ENCODE measurements around the gene FKBP11. TPM values are rescaled to one million over a fixed set of nuclear protein-coding genes. Genes with fewer than 3 reads are reported as not detected.

Gene FKBP11
- total RNA-seq, 2 experiments from 2014 or later: 96.2 to 100 TPM

- peak; percentile 98 for TF ChIP-seq CTCF (IDR thresholded peaks at IDR 0.05)
- Mint-ChIP-seq H3K36me3 (ENCODE audit: low read depth) (no peaks in the 10 kb centered on the region), H3K27me3 (peaks cover 7% of the 10 kb centered on the region), H3K4me3 (no peak overlapping the region), H3K4me1 (ENCODE audit: low read depth) (no peaks in the 10 kb centered on the region), H3K27ac (no peak overlapping the region), H3K9me3 (no peaks in the 10 kb centered on the region)
- intact Hi-C loops (cut with micrococcal nuclease): loop anchor here (1.0 kb wide), 1 partner anchor 38 kb away; no protein-coding TSS in a partner anchor
- POLR2A ChIA-PET: interaction anchor here (1.0 to 2.5 kb wide), 5 partner anchors 8 to 38 kb away, joined by 3 to 13 read pairs (median 3); no protein-coding TSS in a partner anchor
- CTCF ChIA-PET: interaction anchor here (0.6 to 5.3 kb wide), 52 partner anchors 8 to 349 kb away, joined by 3 to 294 read pairs (median 6); partner anchors contain the start of genes ARF3, DDX23, FKBP11 and KANSL2
- peak; percentile 86 for DNase-seq
- peak; percentile 97 for ATAC-seq
These were observed 34.5 kb downstream of the FKBP11 start for GRCh38 chr12:48890657-48891418.

GRCh38 chr12:48889679-48890078 lies 35.6 kb downstream of the FKBP11 start:
- Mint-ChIP-seq H3K36me3 (ENCODE audit: low read depth) (no peaks in the 10 kb centered on the region), H3K4me3 (no peak overlapping the region), H3K27me3 (peaks cover 7% of the 10 kb centered on the region), H3K27ac (no peak overlapping the region), H3K4me1 (ENCODE audit: low read depth) (no peaks in the 10 kb centered on the region), H3K9me3 (no peaks in the 10 kb centered on the region)
- ChIA-PET CTCF (interaction anchor here (0.6 to 5.3 kb wide), 37 partner anchors 9 to 313 kb away, joined by 3 to 294 read pairs (median 8); partner anchors contain the start of genes ARF3, DDX23, FKBP11 and RND1), POLR2A (interaction anchor here (1.0 to 2.5 kb wide), 2 partner anchors 24 to 37 kb away, joined by 3 to 13 read pairs; no protein-coding TSS in a partner anchor)
- intact Hi-C loops (cut with micrococcal nuclease): no loop called here
- no peak for ATAC-seq
- TF ChIP-seq CTCF (IDR thresholded peaks at IDR 0.05): no peak
- DNase-seq: no peak

GRCh38 chr12:48883305-48884161 lies 41.8 kb downstream of the FKBP11 start:
- TF ChIP-seq CTCF (IDR thresholded peaks at IDR 0.05): no peak
- intact Hi-C loops (cut with micrococcal nuclease): no loop called here
- no peak overlapping the region for H3K4me3 Mint-ChIP-seq
- H3K27me3 Mint-ChIP-seq: peaks cover 22% of the 10 kb centered on the region
- CTCF ChIA-PET: interaction anchor here (1.0 to 4.7 kb wide), 5 partner anchors 8 to 96 kb away, joined by 3 to 39 read pairs (median 4); partner anchors contain the start of gene DDX23
- no peaks in the 10 kb centered on the region for H3K36me3 Mint-ChIP-seq (ENCODE audit: low read depth)
- H3K4me1 Mint-ChIP-seq (ENCODE audit: low read depth): no peaks in the 10 kb centered on the region
- H3K27ac Mint-ChIP-seq: no peak overlapping the region
- DNase-seq (no peak), ATAC-seq (no peak)
- no peaks in the 10 kb centered on the region for H3K9me3 Mint-ChIP-seq
- POLR2A ChIA-PET: interaction anchor here (1.1 to 1.5 kb wide), 2 partner anchors 15 to 16 kb away, joined by 3 read pairs; no protein-coding TSS in a partner anchor

GRCh38 chr12:48882972-48883304 lies 42.4 kb downstream of the FKBP11 start:
- intact Hi-C loops (cut with micrococcal nuclease): no loop called here
- CTCF ChIA-PET: interaction anchor here (1.0 to 4.7 kb wide), 5 partner anchors 8 to 38 kb away, joined by 3 to 39 read pairs (median 4); partner anchors contain the start of gene DDX23

More at GRCh38 chr12:48882972-48883304, 42.4 kb downstream of the FKBP11 start:
- TF ChIP-seq CTCF (IDR thresholded peaks at IDR 0.05): no peak
- DNase-seq (no peak), ATAC-seq (no peak)
- H3K27ac Mint-ChIP-seq: no peak overlapping the region
- H3K4me3 Mint-ChIP-seq: no peak overlapping the region
- POLR2A ChIA-PET: interaction anchor here (1.5 kb wide), 1 partner anchor 17 kb away, joined by 3 read pairs; no protein-coding TSS in a partner anchor
- H3K36me3 Mint-ChIP-seq (ENCODE audit: low read depth): no peaks in the 10 kb centered on the region
- H3K4me1 Mint-ChIP-seq (ENCODE audit: low read depth): no peaks in the 10 kb centered on the region
- no peaks in the 10 kb centered on the region for H3K9me3 Mint-ChIP-seq
- peaks cover 22% of the 10 kb centered on the region for H3K27me3 Mint-ChIP-seq
